Measurements from ENCODE around the gene SBDS. TPM values are rescaled to one million over a fixed set of nuclear protein-coding genes. Genes with fewer than 3 reads are reported as not detected.

Gene SBDS
- polyA plus RNA-seq, 1 donor (not counting 4 experiments of a cell fraction or from before 2014, with no cell fraction given) = 146 TPM

DNA sequence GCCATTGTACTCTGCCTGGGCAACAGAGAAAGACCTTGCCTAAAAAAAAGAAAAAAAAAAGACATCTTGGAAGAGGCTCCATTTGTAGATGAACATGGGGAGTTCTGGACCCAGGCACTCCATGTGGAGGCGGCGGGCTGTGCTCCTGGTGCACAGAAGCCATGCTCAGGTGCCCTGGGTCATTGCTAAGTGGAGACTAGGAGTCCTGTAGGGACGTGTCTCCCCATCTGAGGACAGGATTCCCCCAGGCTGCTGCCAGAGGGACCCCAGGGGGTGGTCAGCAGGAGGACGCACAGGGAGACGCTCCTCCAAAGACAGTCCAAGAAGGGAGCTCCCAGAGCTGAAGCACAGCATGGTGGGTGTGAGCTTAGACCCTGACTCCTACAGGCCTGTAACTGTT lies 34.3 kb downstream of the SBDS start:
- Histone ChIP-seq H4K20me1 (ENCODE audit: control insufficient read depth, extremely low read depth, insufficient read depth, low read length) (no peaks in the 10 kb centered on the region), H3K27ac (ENCODE audit: control insufficient read depth, insufficient read depth, low read length) (no peak overlapping the region), H3K27me3 (ENCODE audit: control insufficient read depth, extremely low read depth, insufficient read depth, low read length) (no peaks in the 10 kb centered on the region), H3K4me2 (ENCODE audit: control insufficient read depth, extremely low read depth, insufficient read depth, low read depth, low read length) (no peak overlapping the region), H3K79me2 (ENCODE audit: control insufficient read depth, insufficient read depth, low read length) (no peaks in the 10 kb centered on the region), H3K4me1 (ENCODE audit: control insufficient read depth, extremely low read depth, insufficient read depth, low read length) (no peaks in the 10 kb centered on the region), H3K9ac (ENCODE audit: control insufficient read depth, extremely low read depth, insufficient read depth, low read length) (no peak overlapping the region), H3K9me3 (ENCODE audit: control insufficient read depth, low read depth, low read length) (no peaks in the 10 kb centered on the region), H3K9me1 (ENCODE audit: control insufficient read depth, extremely low read depth, insufficient read depth, low read length) (no peaks in the 10 kb centered on the region), H2AFZ (ENCODE audit: control insufficient read depth, low read length) (no peak overlapping the region), H3K36me3 (ENCODE audit: control insufficient read depth in 2 of 2, extremely low read depth in 1 of 2, insufficient read depth in 2 of 2, low read length in 2 of 2) (peaks cover 10 to 11% of the 10 kb centered on the region in 2 experiments), H3K4me3 (ENCODE audit: control insufficient read depth in 2 of 3, extremely low read depth in 1 of 3, insufficient read depth in 2 of 3, low read depth in 1 of 3, low read length in 3 of 3) (no peak overlapping the region)
- FAIRE-seq (no peak), DNase-seq (ENCODE audit: low read depth, low spot score) (no peak)
- no peak for TF ChIP-seq EZH2 (IDR thresholded peaks at IDR 0.05; ENCODE audit: low read length)
- TF ChIP-seq, protein P1, sequence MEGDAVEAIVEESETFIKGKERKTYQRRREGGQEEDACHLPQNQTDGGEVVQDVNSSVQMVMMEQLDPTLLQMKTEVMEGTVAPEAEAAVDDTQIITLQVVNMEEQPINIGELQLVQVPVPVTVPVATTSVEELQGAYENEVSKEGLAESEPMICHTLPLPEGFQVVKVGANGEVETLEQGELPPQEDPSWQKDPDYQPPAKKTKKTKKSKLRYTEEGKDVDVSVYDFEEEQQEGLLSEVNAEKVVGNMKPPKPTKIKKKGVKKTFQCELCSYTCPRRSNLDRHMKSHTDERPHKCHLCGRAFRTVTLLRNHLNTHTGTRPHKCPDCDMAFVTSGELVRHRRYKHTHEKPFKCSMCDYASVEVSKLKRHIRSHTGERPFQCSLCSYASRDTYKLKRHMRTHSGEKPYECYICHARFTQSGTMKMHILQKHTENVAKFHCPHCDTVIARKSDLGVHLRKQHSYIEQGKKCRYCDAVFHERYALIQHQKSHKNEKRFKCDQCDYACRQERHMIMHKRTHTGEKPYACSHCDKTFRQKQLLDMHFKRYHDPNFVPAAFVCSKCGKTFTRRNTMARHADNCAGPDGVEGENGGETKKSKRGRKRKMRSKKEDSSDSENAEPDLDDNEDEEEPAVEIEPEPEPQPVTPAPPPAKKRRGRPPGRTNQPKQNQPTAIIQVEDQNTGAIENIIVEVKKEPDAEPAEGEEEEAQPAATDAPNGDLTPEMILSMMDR (optimal IDR thresholded peaks at IDR 0.05 in 1 of 3, IDR thresholded peaks at IDR 0.05 in 1 of 3, conservative IDR thresholded peaks at IDR 0.05 in 1 of 3; ENCODE audit: extremely low read depth in 1 of 3, insufficient read depth in 2 of 3, low read length in 3 of 3) = no peak
- dilution Hi-C loops (cut with MboI; ENCODE audit: extremely low pct_ligation_motif_present, low sequenced_read_pairs) = no loop called here

DNA sequence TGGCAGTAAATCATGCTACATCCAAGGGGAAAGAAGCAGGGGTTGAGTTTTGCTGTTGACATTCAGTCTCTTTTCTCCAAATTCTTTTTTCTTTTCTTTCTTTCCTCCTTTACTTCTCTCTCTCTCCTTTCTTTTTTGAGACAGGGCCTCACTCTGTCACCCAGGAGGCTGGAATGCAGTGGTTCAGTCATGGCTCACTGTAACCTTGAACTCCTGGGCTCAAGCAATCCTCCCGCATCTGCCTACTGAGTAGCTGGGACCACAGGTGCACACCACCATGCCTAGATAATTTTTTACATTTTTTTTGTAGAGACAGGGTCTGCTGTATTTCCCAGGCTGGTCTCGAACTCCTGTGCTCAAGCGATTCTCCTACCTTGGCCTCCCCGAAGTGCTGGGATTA lies 35.2 kb downstream of the SBDS start:
- no peak for TF ChIP-seq EZH2 (IDR thresholded peaks at IDR 0.05; ENCODE audit: low read length)
- TF ChIP-seq, protein P1 (optimal IDR thresholded peaks at IDR 0.05 in 1 of 3, IDR thresholded peaks at IDR 0.05 in 1 of 3, conservative IDR thresholded peaks at IDR 0.05 in 1 of 3; ENCODE audit: extremely low read depth in 1 of 3, insufficient read depth in 2 of 3, low read length in 3 of 3) = no peak
- no peaks in the 10 kb centered on the region for H3K27me3 ChIP-seq (ENCODE audit: control insufficient read depth, extremely low read depth, insufficient read depth, low read length)

More for the DNA sequence above, 35.2 kb downstream of the SBDS start:
- Histone ChIP-seq H3K9me1 (ENCODE audit: control insufficient read depth, extremely low read depth, insufficient read depth, low read length) (no peaks in the 10 kb centered on the region), H4K20me1 (ENCODE audit: control insufficient read depth, extremely low read depth, insufficient read depth, low read length) (no peaks in the 10 kb centered on the region), H3K36me3 (ENCODE audit: control insufficient read depth in 2 of 2, extremely low read depth in 1 of 2, insufficient read depth in 2 of 2, low read length in 2 of 2) (peaks cover 15 to 17% of the 10 kb centered on the region in 2 experiments), H3K27ac (ENCODE audit: control insufficient read depth, insufficient read depth, low read length) (no peak overlapping the region), H2AFZ (ENCODE audit: control insufficient read depth, low read length) (no peak overlapping the region), H3K9me3 (ENCODE audit: control insufficient read depth, low read depth, low read length) (no peaks in the 10 kb centered on the region), H3K79me2 (ENCODE audit: control insufficient read depth, insufficient read depth, low read length) (no peaks in the 10 kb centered on the region), H3K4me2 (ENCODE audit: control insufficient read depth, extremely low read depth, insufficient read depth, low read depth, low read length) (no peak overlapping the region), H3K4me3 (ENCODE audit: control insufficient read depth in 2 of 3, extremely low read depth in 1 of 3, insufficient read depth in 2 of 3, low read depth in 1 of 3, low read length in 3 of 3) (no peak overlapping the region), H3K9ac (ENCODE audit: control insufficient read depth, extremely low read depth, insufficient read depth, low read length) (no peak overlapping the region), H3K4me1 (ENCODE audit: control insufficient read depth, extremely low read depth, insufficient read depth, low read length) (no peaks in the 10 kb centered on the region)
- FAIRE-seq = no peak
- DNase-seq (ENCODE audit: low read depth, low spot score) = no peak
- dilution Hi-C loops (cut with MboI; ENCODE audit: extremely low pct_ligation_motif_present, low sequenced_read_pairs) = no loop called here

Measured in keratinocyte (primary cell).